GM21717 (cell line): ENCODE results near the gene TLX1.

Experiments used
- ATAC-seq: cut with Tn5 transposase; IDR thresholded peaks from one replicate; pipeline ENCODE4 v1.9.1; 2021; ENCODE audit warnings: mild to moderate bottlenecking, moderate library complexity; ENCODE audit not compliant: unreplicated experiment

The TLX1 gene

DNA sequence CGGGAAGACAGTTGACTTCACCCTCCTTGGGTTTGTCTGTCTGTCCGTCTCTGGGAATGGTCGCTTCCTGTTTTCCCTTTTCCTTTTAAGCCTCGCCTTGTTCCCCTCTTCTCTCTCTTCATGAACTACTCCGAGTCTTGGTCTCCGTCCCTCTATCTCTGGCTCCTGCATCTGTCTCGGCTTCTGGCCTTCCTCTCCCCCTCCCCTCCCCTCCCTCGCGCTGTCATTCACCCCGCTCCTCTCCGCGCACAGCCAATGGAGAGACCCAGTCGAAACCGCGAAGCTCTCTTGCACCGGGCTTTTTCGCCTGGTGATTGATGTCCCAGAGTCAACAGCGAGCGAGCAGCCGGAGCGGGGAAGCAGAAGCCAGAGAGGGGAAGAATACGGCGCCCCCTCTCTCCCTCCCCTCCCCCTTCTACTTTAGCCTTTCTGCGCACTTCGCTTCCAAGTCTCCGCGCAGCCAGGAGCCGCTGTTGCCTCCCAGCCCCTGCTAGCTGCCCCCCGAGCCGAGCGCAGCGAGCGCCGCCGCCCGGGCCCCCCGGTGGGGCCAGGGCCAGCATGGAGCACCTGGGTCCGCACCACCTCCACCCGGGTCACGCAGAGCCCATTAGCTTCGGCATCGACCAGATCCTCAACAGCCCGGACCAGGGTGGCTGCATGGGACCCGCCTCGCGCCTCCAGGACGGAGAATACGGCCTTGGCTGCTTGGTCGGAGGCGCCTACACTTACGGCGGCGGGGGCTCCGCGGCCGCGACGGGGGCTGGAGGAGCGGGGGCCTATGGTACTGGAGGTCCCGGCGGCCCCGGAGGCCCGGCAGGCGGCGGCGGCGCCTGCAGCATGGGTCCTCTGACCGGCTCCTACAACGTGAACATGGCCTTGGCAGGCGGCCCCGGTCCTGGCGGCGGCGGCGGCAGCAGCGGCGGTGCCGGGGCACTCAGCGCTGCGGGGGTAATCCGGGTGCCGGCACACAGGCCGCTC is at the start of gene TLX1:
Gene TLX1 (plus strand): TSS at position 317 of the 978 bp plus-strand sequence. CDS start 242 bp downstream, at position 559.
- no peak for ATAC-seq

DNA sequence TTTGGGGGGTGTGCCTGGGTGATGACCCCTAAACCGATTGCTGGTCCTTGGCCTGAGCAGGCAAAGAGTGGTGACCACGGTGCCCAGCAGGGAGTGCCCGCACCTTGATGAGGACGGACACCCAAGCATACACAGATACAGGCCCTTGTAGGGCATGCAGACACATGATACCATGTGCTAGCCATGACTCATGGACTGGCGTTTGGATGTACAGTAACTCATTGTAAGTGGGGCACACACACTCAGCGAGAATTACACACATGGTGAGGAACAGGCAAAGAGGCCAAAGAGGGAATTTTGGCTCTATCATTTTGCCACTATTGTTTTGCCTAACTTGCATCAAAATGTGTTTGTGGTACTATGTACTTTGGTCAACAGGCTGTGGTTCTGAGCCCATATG is 45.3 kb upstream of the TLX1 start:
- no peak for ATAC-seq

DNA sequence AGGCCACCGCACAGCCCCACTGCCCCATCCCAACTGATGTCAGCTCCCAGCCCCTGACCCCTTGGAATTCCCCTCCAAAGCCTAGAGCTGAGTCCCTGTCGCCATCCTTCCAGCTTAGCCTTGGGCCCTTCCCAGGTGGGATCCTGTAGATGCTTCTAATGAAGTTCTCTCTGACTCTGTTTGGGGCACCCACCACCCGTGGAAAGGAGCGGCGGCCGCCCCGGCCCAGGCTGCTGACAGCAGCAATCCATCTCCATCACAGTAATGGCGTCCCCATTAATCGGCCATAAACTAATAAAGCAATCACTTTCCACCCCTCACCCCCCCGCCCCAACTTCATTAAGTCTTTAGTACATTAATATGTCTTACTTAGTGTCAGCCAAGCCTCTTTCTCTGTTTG is 43.7 kb upstream of the TLX1 start:
- no peak for ATAC-seq

DNA sequence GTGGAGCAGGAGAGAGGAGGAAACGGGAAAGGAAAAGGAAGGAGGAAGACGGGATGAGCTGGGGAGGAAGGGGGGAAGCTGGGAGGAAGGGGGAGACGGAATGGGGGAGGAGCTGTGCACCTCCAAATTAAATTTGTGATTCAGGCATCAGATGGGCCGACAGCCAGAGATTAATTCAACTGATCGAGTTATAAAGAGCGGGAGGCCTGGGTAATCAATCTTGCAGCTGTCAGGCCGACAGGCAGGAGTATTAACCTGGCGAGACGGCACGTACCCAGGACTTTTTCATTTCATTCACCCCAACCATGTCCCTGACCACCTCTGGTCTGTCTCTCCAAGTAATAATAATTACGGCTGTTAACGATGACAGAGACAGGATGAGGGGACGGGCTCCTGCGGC is 43.1 kb upstream of the TLX1 start:
- ATAC-seq, result no peak

DNA sequence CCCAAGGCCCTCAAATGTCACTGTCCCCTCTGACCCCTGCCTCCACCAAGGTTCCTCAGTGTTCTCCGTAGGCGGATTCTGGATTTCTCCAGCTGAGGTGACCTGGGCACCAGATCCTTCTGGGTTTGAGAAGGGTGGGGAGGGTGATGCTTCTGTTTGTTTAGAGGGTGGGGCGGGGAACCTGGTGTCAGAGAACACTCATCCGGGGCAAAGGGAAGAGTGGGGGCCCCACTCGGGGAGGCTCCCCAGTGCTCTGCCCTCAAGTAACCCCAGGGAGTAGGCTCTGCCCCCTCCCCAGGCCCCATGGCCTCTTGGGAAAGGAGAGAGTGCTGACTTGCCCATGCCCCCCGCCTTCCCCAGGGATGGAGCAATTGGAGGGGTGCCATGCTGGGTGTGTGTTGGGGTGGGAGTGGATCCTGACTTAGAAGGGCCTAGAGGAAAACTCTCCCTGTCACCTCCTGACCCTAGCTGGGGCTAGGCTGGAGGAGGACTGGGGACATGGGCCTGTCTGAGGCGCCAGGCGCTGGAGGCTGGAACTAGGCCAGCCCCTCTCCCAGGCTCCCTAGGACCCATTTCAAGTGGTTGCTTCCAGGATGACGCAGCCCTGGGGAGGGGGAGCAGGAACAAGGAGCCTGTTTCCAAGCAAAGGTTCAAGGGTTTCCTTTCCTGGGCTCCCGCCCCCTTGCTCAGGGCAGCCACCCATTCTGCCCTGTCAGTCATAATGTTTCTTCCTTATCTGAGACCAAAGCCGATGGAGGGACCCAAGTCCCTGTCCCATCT is 41.4 kb upstream of the TLX1 start:
- ATAC-seq, result no peak

DNA sequence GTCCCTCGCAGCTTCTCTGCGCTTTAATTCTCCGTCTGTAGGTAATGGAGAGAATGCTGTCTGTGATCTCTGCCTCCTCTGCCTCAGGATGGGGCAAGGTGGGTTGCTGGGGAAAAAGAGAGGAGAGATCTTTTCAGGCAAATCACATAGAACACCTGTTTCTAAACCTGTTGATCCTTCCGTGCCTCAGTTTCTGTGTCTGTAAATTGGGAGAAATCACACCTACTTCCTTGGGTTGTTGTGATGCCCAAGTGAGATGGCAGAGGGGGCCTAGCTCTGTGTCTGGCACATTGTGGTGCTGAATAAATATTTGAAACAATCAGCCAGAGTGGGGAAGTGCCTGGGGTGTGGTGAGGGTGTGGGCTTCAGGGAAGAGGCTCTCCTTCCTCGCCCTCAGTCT is 40.5 kb upstream of the TLX1 start:
- ATAC-seq, result no peak

DNA sequence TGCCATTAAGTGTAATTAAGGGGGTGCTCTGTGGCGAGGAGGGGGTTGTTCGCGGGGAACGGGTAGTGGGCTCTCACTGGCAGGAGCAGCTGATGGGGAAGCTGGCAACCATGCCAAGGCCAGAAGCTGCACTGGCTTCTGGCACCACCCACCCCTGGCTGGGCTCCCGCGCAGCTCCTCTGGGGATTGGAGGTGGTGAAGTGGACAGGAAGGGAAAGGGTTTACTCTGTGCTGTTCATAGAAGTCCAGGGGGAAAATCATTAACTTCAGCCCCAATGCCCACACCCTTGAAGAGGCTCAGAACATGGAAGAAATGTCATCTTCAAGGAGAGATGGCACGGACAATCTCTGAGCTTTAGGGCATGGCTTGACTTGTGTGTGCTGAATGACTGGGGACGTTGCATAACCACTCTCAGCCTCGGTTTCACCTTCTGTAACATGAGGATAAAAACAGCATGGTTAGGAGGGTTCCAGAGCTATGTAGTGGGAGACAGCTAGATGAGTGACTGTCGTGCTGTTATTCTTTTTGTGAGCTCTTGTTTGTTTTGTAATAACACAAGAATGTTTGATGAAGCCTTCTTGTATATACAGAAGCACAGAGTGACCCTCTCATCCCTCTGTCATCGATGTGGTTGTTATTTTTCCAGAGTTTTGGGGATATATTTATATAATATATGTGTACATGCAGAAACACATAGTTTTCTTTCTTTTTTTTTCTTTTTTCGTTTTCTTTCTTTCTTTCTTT is 39.4 kb upstream of the TLX1 start:
- ATAC-seq, result no peak

DNA sequence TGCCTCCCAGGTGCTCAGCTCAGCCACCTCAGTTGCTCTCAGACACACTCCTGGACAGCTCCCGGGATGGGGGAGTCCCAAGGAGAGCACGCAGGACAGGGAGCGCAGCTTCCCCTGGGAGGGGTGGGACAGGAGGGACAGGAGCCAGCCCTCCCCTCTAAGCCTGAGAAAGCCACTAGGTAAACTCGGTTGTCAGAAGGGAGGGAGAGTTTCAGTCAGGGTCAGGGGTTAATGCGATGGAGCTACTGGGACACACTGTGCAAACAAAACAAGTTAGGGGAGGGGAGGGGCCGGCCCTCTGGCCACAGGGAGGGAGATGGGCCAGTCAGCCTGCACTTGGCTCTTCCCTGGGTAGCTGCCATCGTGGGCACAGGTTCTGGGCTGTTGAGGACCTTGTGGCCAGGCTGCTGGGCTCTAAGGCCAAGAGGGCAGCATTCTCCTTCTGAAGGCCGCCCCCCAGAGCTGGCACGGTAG is 38.2 kb upstream of the TLX1 start:
- ATAC-seq, result no peak

DNA sequence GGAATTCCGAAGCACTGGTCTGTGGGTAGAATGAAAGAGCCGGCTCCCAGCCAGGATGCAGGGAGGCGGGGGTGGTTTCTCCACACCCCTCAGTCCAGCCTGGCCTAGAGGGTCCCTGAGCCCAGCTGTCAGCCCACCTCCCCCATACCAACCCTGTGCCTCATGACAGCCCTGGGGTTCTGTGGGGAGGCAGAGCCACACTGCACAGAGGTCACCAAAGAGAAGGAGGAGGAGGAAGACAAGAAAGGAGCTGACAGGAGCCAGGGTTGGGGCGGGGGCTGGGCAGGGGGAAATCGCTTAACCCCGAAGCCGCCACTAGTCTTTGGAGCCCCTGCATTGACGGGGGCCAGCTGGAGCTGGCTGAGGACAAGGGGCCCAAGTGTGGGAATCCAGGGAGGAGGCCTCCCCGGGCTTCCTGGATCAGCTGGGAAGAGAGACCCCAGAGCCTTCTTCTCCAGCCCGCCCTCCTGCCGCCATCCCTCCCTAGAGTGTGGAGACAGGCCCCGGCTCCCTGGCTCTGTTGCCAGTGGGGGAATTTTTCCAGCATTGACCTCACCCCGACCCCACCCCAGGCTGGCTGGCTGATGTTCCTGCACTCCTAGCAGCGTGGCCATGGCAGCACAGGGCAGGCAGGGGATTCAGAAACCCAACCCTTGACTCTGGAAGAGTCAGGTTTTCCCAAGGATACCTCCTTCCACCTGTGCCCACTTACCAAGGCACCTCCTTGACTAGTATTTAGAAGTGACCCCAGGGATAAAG is 36.8 kb upstream of the TLX1 start:
- ATAC-seq, result no peak

DNA sequence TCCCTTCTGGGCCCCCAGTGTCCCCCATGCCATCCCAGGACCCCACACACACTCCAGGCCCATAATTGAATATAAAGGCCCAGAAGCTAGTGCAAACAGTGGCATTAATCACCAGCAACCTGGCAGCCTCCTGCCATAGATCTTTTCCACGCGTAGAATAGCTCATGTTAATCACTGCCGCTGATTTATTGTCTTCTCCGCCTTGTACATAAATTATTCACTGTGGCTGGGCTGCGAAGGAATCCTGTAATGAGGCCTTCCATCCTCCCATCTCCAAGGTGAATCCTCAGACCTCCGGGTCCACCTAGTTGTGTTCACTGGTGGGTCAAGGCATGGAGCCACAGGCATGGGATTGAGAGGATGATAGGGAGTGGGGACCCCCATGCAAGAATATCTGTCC is 36.1 kb upstream of the TLX1 start:
- ATAC-seq, result no peak

DNA sequence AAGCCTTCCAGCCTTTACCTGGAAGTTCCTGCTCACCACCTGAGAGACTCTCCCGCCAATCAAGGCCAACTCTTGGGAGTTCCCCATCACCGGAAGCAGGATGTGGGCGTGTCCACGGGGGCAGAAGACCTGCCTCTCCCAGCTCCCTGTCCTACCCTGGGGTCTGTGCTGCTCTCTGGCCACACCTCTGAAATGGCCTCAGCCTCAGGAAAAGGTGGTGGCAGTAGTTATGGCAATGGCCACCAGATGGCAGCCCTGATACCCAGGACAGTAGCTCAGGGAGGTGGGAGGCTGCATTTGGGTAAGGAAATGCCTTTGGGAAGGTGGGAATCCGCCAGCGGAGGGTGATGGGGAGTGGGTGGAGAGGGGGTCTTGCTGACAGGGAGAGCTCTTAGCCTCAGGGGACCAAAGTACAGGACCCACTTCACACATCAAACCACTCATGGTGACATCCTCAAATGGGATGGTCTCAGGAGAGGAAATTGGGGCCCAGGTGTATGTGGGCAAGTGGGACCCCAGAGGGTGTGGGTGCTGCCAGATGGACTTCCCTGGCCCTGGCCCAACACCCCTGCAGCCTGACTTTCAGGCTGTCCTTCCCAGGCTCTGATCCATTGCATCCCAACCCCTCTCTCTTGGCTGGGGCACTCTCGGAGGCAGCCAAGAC is 35.4 kb upstream of the TLX1 start:
- peak; percentile 78 for ATAC-seq

DNA sequence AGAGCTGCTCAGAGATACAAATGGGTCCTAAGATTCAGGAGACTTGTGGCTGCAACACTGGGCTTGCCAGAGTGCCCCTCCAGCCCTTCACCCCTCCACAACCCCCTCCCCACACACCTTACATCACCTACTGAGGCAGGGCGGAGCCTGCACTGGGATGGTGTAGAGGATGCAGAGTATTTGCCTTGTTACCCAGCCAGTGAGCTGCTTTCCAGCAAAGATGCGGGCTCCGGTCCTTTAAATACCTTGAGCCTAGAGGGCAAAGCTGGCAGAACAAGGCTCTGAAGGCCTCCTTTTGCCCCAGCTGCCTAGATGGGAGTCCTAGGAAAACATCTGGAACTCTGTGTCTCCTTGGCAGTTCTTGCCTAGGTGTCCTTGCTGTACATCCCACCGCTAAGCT is 34.7 kb upstream of the TLX1 start:
- no peak for ATAC-seq

DNA sequence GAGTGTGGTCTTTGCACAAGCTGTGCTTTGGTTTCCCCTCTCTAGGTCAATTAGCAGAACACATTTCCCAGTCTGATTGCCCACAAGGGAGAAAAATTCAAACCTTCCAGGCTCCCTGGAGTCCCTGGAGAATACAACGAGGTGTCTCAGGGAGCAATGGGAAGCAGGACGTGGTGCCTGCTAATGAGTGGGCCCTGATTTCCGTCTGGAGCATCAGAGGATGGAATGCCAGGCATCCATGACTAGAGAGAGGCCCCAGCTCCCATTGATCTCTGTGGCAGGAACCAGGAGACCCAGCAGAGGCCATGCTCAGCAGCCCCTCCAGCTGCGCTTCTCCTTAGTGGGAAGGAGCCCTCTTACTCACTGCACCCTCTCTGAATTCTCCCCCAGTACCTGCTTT is 33.2 kb upstream of the TLX1 start:
- no peak for ATAC-seq

DNA sequence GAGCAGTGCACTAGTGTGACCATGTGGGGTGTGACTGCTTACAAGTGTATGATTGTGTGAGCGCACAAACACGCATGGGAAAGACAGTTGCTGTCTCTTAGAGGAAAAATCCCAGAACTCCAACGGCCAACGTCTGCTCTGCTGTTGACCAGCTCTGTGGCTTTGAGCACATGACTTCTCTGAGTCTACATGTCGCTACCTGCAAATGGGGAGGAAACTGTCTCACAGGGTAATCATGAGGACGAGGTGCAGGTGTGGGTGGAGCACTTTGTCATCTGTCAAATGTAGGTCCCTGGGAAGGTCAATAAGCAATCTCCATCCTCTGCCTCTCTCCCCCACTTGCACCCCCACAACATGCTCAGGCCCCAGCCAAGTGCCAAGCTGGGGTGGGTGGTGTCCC is 31.2 kb upstream of the TLX1 start:
- no peak for ATAC-seq

DNA sequence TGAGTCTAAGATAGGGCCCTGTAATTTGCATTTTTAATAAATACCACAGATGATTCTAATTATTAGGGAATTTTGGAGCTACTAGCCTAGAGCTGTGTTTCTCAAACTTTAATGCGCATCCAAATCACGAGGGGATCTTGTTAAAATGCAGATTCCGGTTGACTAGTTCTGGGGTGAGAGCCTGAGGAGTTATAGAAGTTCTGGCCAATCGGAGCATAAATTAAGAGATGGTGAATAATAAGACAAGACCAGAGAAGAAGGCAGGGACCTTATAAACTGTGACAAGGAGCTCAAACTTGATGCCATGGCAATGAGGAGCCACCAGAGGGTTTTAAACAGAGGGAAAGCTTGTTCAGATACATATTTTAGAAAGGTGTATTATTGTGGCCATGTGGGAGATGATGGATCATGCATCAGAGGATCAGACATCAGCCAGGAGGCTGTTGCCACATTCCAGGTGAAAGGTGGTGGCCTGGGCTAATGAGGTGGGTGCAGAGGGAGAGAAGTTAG is 29.7 kb upstream of the TLX1 start:
- ATAC-seq, result no peak

DNA sequence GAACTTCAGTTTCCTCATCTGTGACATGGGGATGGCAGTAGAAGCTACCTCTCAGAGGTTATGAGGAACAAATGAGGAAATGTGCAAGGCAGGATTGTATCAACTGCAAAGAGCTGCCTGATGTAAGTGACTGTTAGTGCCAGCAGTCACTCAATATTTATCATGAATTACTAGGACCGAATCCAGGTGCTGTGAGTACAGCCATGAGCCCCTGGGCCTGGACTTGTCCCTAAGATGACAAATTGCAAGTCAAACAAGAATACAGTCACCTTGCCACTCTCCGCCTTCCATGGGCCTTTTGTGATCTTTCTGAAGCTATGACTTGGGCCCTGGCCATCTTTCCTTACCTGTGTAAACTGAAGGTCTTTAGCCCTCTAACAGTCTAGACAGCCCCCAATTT is 27.7 kb upstream of the TLX1 start:
- no peak for ATAC-seq

DNA sequence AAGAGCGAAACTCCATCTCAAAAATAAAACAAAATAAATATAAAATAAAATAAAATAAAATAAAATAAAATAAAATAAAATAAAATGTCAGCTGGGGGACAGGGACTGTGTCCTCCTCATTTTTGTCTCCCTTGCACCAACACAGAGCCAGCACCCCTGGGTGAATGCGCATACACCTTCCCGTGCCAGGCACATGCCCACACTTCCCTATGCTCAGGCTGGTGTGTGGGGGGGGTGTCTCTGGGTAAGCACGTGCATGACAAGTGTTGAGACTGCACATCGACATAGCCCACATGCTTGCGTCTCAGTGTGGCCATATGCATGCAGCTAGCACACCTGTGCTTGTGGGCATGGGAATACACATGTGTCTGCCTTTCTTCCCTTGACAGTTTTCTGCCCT is 24.7 kb upstream of the TLX1 start:
- no peak for ATAC-seq

DNA sequence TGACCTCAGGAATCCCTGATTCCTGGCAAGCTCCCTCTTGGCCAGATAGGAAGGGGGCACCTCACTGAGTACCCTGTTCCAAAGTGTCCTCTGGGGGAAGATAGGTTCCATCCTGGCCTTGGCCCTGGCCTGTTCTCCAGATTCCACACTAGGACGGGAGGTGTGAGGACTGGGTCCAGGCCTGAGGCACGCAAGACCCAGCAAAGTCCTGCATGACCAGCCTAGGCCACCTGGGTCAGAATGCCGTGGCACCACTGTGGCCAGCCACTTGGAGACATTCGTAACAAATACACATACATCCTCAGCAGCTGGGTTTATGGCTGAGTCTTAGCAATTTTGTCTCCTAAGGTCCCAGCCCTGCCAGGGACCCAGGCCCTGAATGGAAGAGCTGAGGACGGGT is 23.3 kb upstream of the TLX1 start:
- ATAC-seq, result no peak

DNA sequence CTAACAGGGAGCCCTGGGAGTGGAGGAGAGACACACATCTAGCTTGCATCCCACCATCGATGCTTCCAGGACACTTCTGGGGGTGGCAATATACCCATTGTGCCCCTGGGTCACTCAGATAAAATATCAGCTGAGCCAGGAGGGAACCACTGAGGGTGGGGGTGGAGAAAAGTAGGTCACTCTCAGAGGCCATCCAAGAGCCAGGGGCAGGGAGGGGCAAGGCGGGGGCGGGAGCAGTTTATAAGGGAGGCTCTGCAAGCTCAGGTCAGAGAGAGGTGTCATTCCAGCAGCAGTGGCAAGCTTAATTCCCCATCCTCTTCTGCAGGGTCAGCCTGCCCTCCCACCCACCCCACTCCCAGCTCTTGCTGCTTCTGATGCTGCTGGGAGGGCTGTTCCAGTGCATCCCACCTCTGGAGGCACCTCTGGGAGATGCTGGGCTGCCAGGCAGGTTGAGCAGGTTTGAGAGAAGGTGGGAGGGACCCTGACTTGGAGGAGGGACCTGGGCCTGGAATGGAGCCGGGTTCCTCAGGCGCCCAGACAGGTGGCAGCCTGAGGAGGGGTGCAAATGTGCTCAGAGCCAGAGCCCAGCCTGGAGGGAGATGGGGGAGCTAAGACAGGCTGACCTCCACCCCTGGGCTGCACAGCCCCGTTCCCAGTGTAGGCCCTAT is 20.1 kb upstream of the TLX1 start:
- ATAC-seq, result no peak
